GM21423 (cell line): Measurements from ENCODE around the gene JOSD2.
"Not testable (repeated sequence)": the region's sequence is repeated elsewhere in the genome, so short reads cannot be mapped to it uniquely, and the experiment has no call there.

ENCODE experiments used
- ATAC-seq: cut with Tn5 transposase; IDR thresholded peaks from one replicate; pipeline ENCODE4 v1.9.1; 2021; ENCODE audit warnings: mild to moderate bottlenecking, moderate library complexity; ENCODE audit not compliant: unreplicated experiment

The JOSD2 gene

DNA sequence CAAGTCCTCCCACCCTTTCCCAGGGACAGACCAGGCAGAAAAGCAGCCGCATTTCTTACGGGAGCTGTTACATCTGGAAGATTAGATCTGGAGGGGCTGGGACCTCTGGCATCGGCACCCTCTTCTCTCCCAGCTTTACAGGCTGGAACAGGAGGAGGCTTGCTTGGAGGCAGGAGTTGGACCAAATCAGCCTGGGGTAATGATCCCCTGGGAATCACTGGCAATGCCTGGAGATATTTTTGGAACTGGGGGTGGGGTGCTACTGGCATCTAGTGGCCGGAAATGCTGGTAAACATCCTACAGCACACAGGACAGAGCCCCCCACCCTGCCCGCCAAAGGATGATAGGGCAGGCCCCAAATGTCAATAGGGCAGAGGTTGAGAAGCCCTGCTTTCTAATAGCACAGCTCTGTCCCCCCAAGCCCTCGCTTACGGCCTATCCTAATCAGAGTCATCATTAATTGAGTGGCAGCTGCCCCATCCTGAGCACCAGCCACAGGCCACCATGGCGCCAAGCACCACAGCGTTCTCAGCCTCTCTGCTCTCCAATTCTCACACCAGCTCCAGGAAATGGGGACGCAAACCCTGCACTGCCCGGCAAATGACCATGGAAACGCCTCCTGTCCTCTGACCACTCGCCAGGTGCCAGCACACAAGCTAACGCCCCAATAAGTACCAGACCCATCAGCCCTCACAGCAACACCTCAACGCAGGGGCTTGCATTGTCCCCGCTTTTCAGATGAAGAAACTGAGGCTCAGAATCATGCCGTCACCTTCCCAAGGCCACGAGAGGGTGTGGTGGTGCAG lies 36.6 kb upstream of the JOSD2 start:
- no peak for ATAC-seq

DNA sequence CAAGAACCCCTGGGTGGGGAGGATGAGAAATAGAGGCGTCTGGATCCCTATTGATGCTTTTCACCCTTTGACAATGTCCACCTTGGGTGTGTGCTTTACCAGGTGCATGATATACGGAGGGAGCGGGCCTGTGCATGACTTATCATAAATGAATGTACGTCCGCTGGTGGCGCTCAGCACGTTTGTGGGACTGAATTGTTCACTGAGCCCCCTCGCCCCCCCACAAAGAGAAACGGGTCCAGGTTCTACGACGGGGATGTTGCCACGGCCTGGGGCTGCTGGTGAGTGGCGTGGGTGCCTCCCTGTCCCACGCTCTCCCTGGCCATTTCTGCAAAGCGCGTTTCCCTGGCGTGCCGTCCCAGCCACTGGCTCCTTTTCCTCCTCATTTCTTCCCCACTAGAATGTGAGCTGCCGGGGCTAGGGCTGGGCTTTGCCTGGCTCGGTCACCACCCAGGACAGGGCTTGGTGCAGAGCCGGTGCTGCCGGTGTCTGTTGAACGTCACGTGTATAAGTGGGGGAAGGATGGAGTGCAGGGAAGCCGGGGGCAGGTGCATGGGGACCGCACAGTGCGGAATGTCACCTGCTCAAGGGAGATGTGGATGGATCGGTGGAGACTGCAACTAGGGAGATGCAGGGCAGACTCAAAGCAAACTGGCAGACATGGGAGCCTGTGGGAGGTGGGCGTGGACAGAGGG lies 35.7 kb upstream of the JOSD2 start:
- no peak for ATAC-seq

DNA sequence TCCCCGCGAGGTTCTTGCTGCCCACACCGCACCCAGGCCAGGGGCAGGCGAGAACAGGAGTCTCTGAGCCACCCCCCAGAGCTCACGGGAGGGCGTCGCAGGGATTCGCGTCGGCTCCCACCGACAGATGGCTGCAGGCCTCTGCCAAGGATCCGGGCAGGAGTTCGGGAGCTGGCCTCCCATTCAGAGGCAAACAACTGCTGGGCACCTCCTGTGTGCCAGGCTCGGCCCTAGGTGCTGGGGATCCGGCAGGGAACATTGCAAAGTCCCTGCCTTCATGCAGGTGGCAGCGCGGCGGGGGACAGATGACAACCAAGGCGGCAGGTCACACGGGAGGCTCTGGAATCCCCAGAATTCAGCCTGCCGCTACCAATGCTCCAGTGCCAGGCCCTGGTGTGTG lies 32.0 kb upstream of the JOSD2 start:
- no peak for ATAC-seq

DNA sequence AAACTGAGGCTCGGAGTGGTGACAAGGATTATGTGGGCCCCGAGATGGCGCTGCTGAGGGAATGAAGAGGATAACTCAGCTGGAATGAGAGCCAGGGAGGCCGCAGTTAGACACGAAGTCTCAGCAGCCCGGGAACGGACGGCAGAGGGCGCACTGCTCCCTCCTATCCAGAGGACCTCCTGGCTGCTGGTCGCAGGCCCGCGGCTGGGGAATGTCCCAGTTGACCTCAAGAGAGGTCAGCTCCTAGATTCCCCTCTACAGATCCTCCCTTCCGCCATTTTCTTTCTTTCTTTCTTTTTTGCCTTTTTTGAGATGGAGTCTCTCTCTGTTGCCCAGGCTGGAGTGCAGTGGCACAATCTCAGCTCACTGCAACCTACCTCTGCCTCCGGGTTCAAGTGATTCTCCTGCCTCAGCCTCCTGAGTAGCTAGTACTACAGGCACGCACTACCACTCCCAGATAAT lies 26.8 kb upstream of the JOSD2 start:
- ATAC-seq = no peak

DNA sequence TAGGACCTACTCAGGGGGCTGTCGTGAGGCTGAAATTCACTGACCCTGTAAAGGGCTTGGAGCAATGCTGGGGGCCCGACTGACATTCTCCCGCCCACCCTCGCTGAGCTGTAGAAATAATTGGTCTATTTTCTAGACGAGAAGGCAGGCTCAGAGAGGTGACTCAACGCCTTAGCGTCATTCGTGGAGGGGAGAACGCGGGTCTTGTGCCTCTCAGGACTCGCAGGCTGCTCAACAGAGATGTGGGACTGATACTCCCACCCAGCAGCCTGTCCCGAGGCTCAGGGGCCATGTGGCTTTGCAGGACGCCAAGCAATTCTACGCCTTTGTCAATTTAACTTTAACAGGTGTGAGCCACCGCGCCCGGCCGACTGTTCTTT lies 26.3 kb upstream of the JOSD2 start:
- ATAC-seq = no peak

DNA sequence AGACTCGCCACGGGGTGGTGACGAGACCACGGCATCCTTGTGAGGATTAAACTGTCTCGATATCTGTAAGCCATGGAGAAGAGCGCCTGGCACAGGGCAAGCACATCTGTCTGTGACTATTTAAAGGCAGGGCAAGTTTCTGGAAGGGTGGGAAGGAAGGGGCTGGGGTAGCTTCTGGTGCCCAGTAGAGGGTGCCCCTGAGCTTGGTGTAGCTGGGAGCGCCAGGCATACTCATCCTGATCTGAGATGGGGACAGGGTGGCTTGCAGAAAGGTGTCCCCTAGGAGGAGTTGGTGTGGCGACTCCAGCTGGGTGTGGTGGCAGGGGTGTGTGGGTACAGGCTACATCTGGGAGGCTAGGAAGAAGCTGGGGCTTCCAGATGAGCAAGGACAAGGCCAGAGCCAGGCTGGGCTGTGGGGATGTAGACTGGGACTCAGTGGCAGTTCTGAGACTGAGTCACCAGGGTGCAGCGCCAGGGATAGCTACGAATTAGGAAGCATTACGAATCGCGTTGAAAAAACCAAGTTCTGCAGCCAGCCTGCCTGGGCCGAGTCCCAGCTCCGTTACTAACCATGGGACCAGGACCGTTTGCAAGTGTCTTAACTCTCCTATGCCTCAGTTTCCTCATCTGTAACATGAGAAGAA lies 25.8 kb upstream of the JOSD2 start:
- ATAC-seq = no peak

DNA sequence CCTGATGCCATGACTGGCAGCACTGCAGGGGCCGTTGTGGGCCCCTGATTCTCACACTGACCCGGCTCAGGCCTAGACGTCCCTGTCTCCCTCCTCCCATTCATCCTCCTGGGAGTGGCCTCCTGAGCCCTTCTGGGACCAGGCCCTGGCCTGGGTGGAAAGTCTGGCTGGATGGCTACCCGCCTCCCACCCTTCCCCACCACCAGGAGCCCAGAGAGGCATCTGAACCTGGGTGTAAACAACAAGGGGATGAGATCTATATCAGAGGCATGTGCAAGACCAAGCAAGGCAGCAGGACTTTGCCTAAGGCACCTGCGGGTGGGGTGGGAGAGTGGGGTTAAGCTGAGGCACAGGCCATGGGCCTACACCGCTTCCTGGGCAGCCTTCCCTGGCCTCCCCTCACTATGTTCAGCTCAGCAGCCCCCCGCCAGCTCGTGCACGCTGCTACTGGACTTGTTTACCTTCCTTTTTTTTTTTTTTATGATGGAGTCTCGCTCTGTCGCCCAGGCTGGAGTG lies 24.7 kb upstream of the JOSD2 start:
- no peak for ATAC-seq

DNA sequence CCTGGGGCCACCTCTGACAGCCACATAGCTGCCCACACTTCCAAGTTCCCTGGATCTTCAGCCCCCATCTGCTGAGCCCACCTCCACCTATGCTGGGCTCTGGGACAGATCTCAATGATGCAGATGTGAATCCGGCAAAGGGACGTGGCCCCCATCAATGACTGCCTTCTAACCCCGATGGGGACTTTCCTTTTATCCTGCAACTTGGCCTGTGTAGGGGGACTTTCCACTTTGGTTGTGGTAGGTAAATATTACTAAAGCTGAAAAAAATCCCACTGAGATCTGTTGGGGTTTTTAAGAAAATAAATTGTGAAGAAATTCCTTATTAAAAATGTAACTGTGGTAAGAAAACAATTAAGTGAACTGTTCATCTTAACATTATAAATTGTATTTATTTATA lies 23.5 kb upstream of the JOSD2 start:
- no peak for ATAC-seq

DNA sequence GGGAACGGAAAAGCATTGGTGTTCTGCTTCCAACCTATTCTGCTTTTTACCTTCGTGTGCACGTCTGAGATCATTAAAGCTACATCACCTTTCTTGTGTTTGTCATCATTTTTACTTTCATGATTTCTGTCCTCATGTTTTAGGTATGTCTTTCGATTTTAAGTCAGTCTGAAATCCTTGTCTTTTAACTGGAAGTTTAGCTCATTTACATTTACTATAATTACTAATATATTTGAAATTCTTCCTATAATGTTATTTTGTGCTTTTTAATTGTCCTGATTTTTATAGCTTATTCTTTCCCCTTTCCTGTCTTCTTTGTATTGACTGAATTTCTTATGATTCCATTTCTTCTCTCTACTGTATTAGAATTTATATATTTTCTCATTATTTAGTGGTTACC lies 22.0 kb upstream of the JOSD2 start:
- no peak for ATAC-seq

DNA sequence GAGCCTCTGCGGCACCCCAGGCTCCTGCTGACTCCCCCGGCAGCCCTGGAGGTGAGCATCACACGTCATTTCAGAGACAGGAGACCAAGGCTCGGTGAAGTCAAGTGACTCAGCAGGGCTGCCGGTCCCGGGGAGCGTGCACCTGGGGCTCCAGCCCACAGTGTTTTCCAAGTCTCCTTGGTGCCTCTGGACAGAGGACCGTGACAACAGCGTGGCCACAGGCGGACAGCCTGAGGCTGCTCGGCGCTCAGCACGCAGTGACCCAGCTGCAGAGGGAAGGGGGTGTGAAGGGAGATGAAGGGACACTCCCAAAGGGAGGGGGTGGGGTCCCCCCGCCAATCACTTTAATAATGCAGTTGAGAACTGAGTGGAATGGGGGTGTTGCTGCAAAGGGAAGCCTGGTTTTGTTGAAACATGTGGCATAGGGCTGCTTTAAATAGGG lies 20.2 kb upstream of the JOSD2 start:
- no peak for ATAC-seq

DNA sequence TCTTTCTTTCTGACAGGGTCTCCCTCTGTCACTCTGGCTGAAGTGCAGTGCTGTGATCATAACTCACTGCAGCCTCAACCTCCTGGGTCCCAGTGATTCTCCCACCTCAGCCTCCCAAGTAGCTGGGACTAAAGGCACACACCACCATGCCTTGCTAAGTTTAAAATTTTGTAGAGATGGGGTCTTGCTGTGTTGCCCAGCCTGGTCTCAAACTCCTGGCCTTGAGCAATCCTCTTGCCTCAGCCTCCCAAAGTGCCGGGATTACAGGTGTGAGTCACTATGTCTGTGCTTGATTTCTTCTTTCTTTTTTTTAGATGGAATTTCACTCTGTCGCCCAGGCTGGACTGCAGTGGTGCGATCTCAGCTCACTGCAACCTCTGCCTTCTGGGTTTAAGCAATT lies 17.1 kb upstream of the JOSD2 start:
- not testable (repeated sequence) for ATAC-seq

DNA sequence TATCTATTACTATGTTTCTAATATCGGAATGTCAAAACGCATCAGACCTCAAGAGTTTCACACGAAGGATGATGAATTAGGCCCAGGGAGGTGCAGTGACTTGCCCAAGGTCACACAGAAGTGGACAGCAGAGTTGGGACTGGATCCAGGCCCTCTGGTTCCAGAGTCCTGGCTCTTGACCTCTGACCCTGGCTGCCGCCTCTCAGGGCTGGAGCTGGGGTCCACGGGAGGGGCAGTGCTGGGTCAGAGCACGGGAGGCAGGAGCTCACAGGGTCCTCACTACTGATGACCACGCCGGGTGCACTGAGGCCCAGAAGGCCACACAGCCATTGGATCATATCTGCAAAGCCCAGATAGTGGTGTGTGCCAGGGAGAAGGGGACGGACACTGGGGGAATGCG lies 11.9 kb upstream of the JOSD2 start:
- no peak for ATAC-seq

DNA sequence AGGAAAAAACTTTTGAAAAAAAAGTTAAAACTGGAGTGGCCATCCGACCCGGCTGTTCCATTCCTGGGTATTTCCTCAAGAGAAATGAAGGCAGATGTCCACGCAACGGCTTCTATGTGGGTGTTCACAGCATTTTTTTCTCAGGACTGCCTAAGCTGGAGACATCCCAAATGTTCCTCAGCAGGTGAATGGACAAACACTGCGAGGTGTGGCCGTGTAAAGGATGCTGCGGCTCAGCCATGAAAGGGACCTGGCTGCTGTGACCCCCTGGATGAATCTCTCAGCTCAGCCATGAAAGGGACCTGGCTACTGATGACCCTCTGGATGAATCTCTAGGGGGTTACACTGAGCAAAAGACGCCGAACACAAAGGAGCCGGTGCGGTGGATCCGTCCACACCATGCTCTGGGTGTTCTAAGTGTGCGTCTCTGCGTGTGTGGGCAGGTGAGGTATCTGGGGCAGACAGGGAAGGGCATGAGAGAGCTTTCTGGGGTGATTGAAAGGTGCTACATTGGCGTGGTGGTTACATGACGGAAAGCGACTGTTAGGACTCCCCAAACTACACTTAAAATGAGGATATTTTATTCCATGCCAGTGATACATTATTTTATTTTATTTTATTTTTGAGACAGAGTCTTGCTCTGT lies 10.0 kb upstream of the JOSD2 start:
- no peak for ATAC-seq

DNA sequence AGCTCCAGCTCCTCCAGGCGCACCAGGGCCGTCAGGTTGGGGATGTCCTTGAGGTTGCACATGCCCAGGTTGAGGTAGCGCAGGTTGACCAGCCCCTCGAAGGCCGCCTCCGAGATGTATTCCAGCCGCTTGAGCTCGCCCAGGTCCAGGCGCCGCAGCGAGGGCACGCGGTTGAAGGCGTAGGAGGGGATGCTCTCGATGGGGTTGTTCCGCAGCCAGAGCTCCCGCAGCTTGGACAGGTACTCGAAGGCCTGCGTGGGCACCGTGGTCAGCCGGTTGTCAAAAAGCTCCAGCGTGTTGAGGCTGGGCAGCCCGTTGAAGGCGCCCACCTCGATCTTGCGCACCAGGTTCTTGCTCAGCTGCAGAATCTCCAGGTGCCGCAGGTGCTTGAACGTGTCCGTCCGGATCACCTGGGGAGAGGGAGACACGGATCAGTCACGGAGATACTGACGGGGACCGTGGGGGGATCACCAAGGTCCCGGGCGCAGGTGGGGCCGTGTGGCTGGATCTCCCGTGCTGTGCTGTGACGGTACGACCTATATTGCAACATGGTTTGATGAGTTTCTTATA lies 8.1 kb upstream of the JOSD2 start:
- no peak for ATAC-seq

DNA sequence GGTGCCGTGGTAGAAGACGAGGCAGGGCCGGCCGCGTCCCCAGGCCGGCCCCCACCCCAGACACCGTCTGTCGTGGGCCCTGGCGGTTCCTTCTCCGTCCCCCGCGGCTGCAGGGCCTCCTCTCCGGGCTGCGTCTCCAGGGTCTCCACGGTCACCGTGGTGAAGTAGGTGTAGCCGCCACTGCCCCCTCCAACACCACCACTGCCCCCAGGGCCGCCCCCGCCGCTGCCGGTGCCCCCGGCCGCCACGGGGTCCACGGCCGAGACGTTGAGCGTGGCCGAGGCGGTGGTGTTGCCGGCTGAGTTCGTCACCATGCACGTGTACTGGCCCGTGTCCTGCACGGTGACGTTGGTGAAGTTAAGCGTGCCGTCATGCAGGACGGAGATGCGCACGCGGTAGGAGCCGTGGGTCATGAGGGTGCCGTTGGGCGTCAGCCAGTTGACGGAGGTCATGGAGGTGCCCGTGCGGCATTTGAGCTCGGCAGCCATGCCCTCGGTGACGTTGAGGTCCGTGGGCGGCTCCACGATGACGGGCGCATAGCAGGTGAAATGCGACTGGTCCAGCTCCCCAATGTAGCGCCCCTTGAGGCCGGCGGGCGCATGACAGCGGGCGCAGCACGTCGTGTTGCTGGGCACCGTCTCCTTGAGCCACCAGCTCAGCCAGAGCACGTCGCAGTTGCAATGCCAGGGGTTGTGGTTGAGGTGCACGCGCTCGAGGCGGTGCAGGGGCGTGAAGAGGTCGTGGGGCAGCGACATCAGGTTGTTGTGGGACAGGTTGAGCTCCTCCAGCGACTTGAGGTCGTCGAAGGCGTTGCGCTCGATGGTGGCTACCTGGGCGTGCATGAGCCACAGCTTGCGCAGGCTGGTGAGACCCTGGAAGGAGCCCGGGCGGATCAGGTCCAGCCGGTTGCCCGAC lies 7.4 kb upstream of the JOSD2 start:
- ATAC-seq = no peak

DNA sequence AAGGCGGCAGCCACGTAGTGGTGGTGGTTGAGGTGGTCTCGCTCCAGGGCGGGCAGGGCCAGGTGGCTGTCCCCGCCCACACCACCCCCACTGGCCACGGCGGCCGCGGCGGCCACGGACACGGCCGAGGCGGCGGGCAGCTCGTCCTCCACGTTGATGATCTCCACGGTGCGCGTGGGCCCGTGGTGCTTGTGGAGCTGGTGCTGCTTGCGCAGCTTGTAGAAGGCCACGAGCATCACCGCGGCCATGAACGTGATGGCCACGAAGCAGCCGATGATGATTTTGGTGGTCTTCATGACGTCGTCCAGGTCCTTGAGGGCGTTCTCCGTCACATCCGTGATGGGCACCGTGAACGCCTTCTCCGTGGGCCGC lies 6.7 kb upstream of the JOSD2 start:
- ATAC-seq = no peak

DNA sequence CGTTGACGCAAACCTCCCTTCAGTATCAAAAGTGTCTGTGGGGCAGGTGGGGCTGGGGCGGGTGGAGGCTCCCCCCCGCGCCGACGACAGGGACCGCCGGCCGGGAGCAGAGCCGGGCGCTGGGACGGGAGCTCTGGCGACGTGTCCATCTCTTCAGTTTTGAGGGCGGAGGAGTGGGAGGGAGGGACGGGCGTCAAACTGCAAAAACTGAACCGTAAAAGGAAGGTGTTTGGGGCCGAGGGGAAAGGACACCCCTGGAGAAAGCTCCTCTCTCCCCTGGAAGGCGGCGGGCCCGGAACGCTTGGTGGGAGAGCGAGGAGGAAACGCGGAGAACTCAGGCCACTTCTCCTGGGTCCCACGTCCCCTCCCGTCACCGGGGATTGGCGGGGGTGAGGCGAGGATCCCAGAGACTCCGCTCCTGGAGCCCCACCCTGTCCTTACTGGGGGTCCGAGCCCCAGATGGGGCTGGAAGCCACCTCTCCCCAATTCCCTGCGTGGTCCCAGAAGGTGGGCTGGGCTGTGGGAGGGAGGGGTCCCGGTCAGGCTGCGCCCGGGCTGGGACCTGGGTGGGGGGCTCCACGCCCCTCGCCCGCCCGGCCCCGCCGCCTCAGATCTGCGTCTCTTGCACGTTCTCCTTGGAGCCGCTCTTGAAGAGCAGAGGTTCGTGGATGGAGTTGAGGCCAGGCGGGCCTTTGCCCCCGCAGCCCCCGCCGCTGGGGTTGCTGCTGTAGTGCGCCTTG lies 6.1 kb upstream of the JOSD2 start:
- ATAC-seq = no peak

DNA sequence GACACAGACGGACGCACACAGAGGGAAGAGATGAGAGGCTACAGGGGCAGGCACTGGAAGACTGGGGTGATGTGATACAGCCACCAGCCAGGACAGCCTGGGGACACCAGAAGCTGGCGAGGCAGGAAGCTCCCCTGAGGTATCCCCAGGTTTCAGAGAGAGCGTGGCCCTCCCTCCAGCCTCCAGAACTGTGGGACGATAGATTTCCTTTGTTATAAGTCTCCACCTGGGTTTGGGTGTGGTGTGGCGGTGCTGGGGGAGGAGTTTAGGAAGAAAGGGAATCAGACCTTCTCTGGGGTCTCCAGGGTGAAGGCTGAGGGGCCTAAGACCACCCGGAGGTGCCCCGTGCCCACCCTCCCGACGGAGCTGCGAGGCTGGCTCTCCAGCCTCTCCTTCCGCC lies 5.5 kb upstream of the JOSD2 start:
- ATAC-seq = no peak

DNA sequence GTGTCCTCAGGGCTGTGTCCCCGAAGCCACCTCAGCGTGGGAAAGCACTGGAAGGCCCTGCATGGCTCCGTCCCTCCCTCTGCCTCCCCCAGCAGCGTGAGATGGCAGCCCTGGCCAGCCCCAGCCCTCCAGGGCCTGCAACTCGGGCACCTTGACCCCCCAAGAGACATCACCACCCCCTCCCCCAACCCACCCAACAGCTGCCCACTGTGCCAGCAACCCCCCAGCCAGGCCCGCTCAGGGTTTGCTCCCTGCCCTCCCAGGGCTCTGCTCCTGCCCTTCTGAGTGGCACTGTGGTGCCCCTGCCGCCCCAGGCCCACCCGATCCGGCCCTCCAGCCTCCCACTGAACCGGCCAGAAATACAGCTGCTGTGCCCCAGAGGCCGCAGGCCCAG lies 4.2 kb upstream of the JOSD2 start:
- ATAC-seq = no peak
